Smooth muscle cell (in vitro differentiated cells): Measurements from ENCODE around the gene CCDC89. TPM values are rescaled to one million over a fixed set of nuclear protein-coding genes. Genes with fewer than 3 reads are reported as not detected.
A peak's percentile ranks its signal among the peaks of the same experiment; 100 is the strongest.

Experiments used
- DNase-seq: peaks from one replicate; lab custom pipeline; 2025; ENCODE audit not compliant: unreplicated experiment; lab: John Stamatoyannopoulos, UW
- H2AFZ ChIP-seq: fragments of 200-600 bp; sonication (generic); 2 replicates; pipeline ENCODE4 v1.6.0; 2016; ENCODE audit warnings: antibody characterized with exemption, low read depth, mild to moderate bottlenecking
- H3F3A ChIP-seq: fragments of 200-600 bp; sonication (generic); 2 replicates; pipeline ENCODE4 v1.6.0; 2017; ENCODE audit warnings: antibody characterized with exemption, low read depth
- H3K27ac ChIP-seq: fragments of 200-600 bp; sonication (generic); 2 replicates; pipeline ENCODE4 v1.5.1; 2016; ENCODE audit warnings: low read depth, mild to moderate bottlenecking
- H3K27me3 ChIP-seq: fragments of 200-600 bp; sonication (generic); 2 replicates; pipeline ENCODE4 v1.6.1; 2016; ENCODE audit warnings: low read depth, mild to moderate bottlenecking
- H3K36me3 ChIP-seq: fragments of 200-600 bp; sonication (generic); 2 replicates; pipeline ENCODE4 v1.5.1; 2016; ENCODE audit warnings: low read depth
- H3K4me1 ChIP-seq: fragments of 200-600 bp; sonication (generic); 2 replicates; pipeline ENCODE4 v1.5.1; 2016; ENCODE audit warnings: low read depth
- H3K4me2 ChIP-seq: fragments of 200-600 bp; sonication (generic); 2 replicates; pipeline ENCODE4 v1.6.0; 2016; ENCODE audit warnings: mild to moderate bottlenecking
- H3K4me3 ChIP-seq: fragments of 200-600 bp; sonication (generic); 2 replicates; pipeline ENCODE4 v1.5.1; 2016; ENCODE audit warnings: mild to moderate bottlenecking
- H3K79me2 ChIP-seq: fragments of 200-600 bp; sonication (generic); 2 replicates; pipeline ENCODE4 v1.6.0; 2016; ENCODE audit warnings: low read depth, mild to moderate bottlenecking
- H3K9ac ChIP-seq: fragments of 200-600 bp; sonication (generic); 2 replicates; pipeline ENCODE4 v1.6.0; 2016; ENCODE audit warnings: low read depth
- H3K9me3 ChIP-seq: fragments of 200-600 bp; sonication (generic); replicated peaks from 2 replicates; pipeline ENCODE4 v1.5.1; 2016; ENCODE audit warnings: low read depth
- H4K20me1 ChIP-seq: fragments of 200-600 bp; sonication (generic); 2 replicates; pipeline ENCODE4 v1.6.0; 2016; ENCODE audit warnings: low read depth
- CTCF ChIP-seq: fragments of 200-600 bp; sonication (generic); IDR thresholded peaks from 2 replicates; pipeline ENCODE4 v1.5.1; 2017; ENCODE audit warnings: borderline replicate concordance, mild to moderate bottlenecking, antibody characterized with exemption; ENCODE audit not compliant: insufficient read depth, poor library complexity, severe bottlenecking
- whole genome bisulfite sequencing: methylation state at CpG from one replicate; pipeline ENCODE4 v1.1.7; 2016; ENCODE audit warnings: low lambda C conversion rate; 5-methylcytosine and 5-hydroxymethylcytosine counted together
- polyA plus RNA-seq: library from polyadenylated mRNA; unstranded; fragments of >200 nt; fragmentation: Nextera tagmentation; extraction: Ambion mirVana; gene quantifications from 2 replicates; pipeline ENCODE4 v1.2.1, GENCODE V29; 2016
- total RNA-seq: library from RNA; depleted of rRNA; stranded (reverse); fragments of >200 nt; gene quantifications from 2 replicates; pipeline ENCODE4 v1.2.3, GENCODE V29; 2014

The CCDC89 gene
- total and polyA plus RNA-seq, 2 experiments from 2014 or later: not detected

GRCh38 chr11:85665733-85666132, 20.3 kb downstream of the CCDC89 start:
- no peak for DNase-seq
- no peaks in the 10 kb centered on the region for H3K27me3 ChIP-seq
- peak overlapping the region; percentile 94 for H3K4me3 ChIP-seq
- H3K36me3 ChIP-seq: no peaks in the 10 kb centered on the region
- H3K9me3 ChIP-seq: no peaks in the 10 kb centered on the region
- WGBS: 90% methylated on average over 5 of the region's 5 CpGs
- no peaks in the 10 kb centered on the region for H3F3A ChIP-seq
- peak overlapping the region; percentile 97 for H3K9ac ChIP-seq
- H3K79me2 ChIP-seq: peaks cover 33% of the 10 kb centered on the region
- peak overlapping the region; percentile 98 for H3K27ac ChIP-seq
- peaks cover 30% of the 10 kb centered on the region for H3K4me1 ChIP-seq
- peaks cover 37% of the 10 kb centered on the region for H4K20me1 ChIP-seq
- no peak for TF ChIP-seq CTCF
- peak overlapping the region; percentile 95 for H2AFZ ChIP-seq
- H3K4me2 ChIP-seq: peak overlapping the region; percentile 97

- Histone ChIP-seq H3K9ac (peak within 1 kb of the TSS; percentile 97), H3K27me3 (no peaks in the 10 kb centered on the region), H3K4me2 (peak within 1 kb of the TSS; percentile 97), H2AFZ (peak within 1 kb of the TSS; percentile 95), H3K9me3 (no peaks in the 10 kb centered on the region), H3K4me1 (peaks cover 39% of the 10 kb centered on the region), H3K79me2 (peaks cover 42% of the 10 kb centered on the region), H4K20me1 (peaks cover 46% of the 10 kb centered on the region), H3K36me3 (no peaks in the 10 kb centered on the region), H3K4me3 (peak within 1 kb of the TSS; percentile 94), H3K27ac (peak within 1 kb of the TSS; percentile 98), H3F3A (peaks cover 6% of the 10 kb centered on the region)
- 2% methylated on average over 66 of the region's 67 CpGs for WGBS
- TF ChIP-seq CTCF: no peak
- DNase-seq: peak; percentile 81
These were observed 21.1 kb downstream of the CCDC89 start, which contains the start of gene CREBZF for GRCh38 chr11:85664615-85665481. Gene CREBZF (minus strand): TSS chr11:85665129. CDS start chr11:85664875, 254 bp downstream.

GRCh38 chr11:85663753-85664614, 22.0 kb downstream of the CCDC89 start:
- Histone ChIP-seq H3K27ac (peak overlapping the region; percentile 98), H3K4me3 (peak overlapping the region; percentile 94), H3K4me1 (peaks cover 47% of the 10 kb centered on the region), H3K36me3 (no peaks in the 10 kb centered on the region), H3K27me3 (no peaks in the 10 kb centered on the region), H2AFZ (peak overlapping the region; percentile 49), H3K79me2 (peaks cover 51% of the 10 kb centered on the region), H3K9me3 (no peaks in the 10 kb centered on the region), H3K9ac (peak overlapping the region; percentile 97), H3F3A (peaks cover 6% of the 10 kb centered on the region), H4K20me1 (peaks cover 54% of the 10 kb centered on the region), H3K4me2 (peak overlapping the region; percentile 97)
- 1% methylated on average over 73 of the region's 73 CpGs for WGBS
- DNase-seq: peak; percentile 38
- peak; percentile 35 for TF ChIP-seq CTCF
